ENCODE measurements around the gene MEGF10. TPM values are rescaled to one million over a fixed set of nuclear protein-coding genes. Genes with fewer than 3 reads are reported as not detected.

MEGF10 gene
- total and polyA plus RNA-seq, 2 donors (not counting 1 experiment from before 2014, with no cell fraction given) = not detected

GRCh38 chr5:127322403-127322802 is 31.8 kb downstream of the MEGF10 start:
- H3K27me3 ChIP-seq (replicated peaks in 1 of 4; ENCODE audit: control extremely low read depth in 1 of 4, control insufficient read depth in 3 of 4, insufficient read depth in 4 of 4, low read length in 3 of 4) = no peaks in the 10 kb centered on the region
- H3K4me1 Mint-ChIP-seq = peaks cover 12% of the 10 kb centered on the region
- H3K9ac ChIP-seq (ENCODE audit: low read length) = no peak overlapping the region
- no peak overlapping the region for H3K4me3 ChIP-seq (ENCODE audit: control extremely low read depth in 1 of 5, extremely low read depth in 1 of 5, insufficient read depth in 1 of 5, low read depth in 2 of 5, low read length in 4 of 5)
- no peak overlapping the region for H3K4me2 ChIP-seq (replicated peaks; ENCODE audit: low read depth, low read length, poor library complexity, severe bottlenecking)
- H2AFZ ChIP-seq (ENCODE audit: insufficient read depth, low read depth, low read length, poor library complexity, severe bottlenecking) = no peak overlapping the region
- CTCF ChIA-PET = interaction anchor here (1.9 kb wide), 1 partner anchor 9 kb away, joined by 6 read pairs; no protein-coding TSS in a partner anchor
- no peak for ATAC-seq (ENCODE audit: low read depth)
- H3K4me1 ChIP-seq (ENCODE audit: control insufficient read depth in 2 of 2, insufficient read depth in 2 of 2, low read length in 2 of 2) = peaks cover 7 to 12% of the 10 kb centered on the region in 2 donors
- TF ChIP-seq EZH2 (IDR thresholded peaks at IDR 0.05; ENCODE audit: borderline replicate concordance, insufficient read depth, low read depth, low read length, poor library complexity, severe bottlenecking) = no peak
- TF ChIP-seq, protein P1, sequence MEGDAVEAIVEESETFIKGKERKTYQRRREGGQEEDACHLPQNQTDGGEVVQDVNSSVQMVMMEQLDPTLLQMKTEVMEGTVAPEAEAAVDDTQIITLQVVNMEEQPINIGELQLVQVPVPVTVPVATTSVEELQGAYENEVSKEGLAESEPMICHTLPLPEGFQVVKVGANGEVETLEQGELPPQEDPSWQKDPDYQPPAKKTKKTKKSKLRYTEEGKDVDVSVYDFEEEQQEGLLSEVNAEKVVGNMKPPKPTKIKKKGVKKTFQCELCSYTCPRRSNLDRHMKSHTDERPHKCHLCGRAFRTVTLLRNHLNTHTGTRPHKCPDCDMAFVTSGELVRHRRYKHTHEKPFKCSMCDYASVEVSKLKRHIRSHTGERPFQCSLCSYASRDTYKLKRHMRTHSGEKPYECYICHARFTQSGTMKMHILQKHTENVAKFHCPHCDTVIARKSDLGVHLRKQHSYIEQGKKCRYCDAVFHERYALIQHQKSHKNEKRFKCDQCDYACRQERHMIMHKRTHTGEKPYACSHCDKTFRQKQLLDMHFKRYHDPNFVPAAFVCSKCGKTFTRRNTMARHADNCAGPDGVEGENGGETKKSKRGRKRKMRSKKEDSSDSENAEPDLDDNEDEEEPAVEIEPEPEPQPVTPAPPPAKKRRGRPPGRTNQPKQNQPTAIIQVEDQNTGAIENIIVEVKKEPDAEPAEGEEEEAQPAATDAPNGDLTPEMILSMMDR (IDR thresholded peaks at IDR 0.05) = no peak
- no peak overlapping the region for H3K4me3 Mint-ChIP-seq
- no peaks in the 10 kb centered on the region for H4K20me1 ChIP-seq (ENCODE audit: control insufficient read depth, insufficient read depth, low read length, poor library complexity, severe bottlenecking)
- no peaks in the 10 kb centered on the region for H3K9me3 ChIP-seq (ENCODE audit: control extremely low read depth in 1 of 3, control insufficient read depth in 2 of 3, insufficient read depth in 1 of 3, low read length in 2 of 3)
- H3K79me2 ChIP-seq (ENCODE audit: control insufficient read depth, insufficient read depth, low read length) = no peaks in the 10 kb centered on the region
- H3K36me3 ChIP-seq (replicated peaks in 1 of 2; ENCODE audit: control extremely low read depth in 1 of 2, control insufficient read depth in 1 of 2, extremely low read depth in 1 of 2, insufficient read depth in 2 of 2, low read length in 1 of 2) = no peaks in the 10 kb centered on the region
- no peak overlapping the region for H3K27ac Mint-ChIP-seq
- no peak for DNase-seq
- WGBS (ENCODE audit: insufficient coverage) = no CpG with 5 or more reads among the region's 1 CpG
- no peak overlapping the region for H3K27ac ChIP-seq (ENCODE audit: low read length in 2 of 2)
- POLR2A ChIA-PET = no interaction called here
- H3K27me3 Mint-ChIP-seq = no peaks in the 10 kb centered on the region
- no peaks in the 10 kb centered on the region for H3K9me3 Mint-ChIP-seq (ENCODE audit: insufficient read depth)
- intact Hi-C loops (cut with micrococcal nuclease) = no loop called here

DNA sequence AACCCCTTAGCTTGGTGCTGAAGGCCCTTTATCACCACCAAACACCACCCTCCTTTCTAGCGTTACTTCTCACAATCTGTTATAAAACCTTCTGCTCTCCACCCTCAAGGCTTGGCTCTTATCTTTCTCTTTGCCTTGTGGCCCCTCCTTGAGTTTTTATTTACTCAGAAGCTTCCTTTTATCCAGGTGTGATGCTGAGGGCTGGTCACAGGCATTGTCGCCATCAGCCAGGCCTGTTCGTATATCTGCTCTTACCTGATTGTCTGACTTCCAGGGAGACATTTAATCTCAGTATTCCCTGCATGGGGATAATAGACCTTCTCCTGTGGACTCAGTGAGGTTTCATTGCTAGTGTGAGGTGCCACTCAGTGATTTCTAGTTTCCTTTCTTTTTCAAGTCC is 34.2 kb downstream of the MEGF10 start:
- POLR2A ChIA-PET = no interaction called here
- Histone ChIP-seq H3K4me3 (ENCODE audit: control extremely low read depth in 1 of 5, extremely low read depth in 1 of 5, insufficient read depth in 1 of 5, low read depth in 2 of 5, low read length in 4 of 5) (no peak overlapping the region), H3K27ac (ENCODE audit: low read length in 2 of 2) (no peak overlapping the region), H4K20me1 (ENCODE audit: control insufficient read depth, insufficient read depth, low read length, poor library complexity, severe bottlenecking) (no peaks in the 10 kb centered on the region), H3K4me2 (replicated peaks; ENCODE audit: low read depth, low read length, poor library complexity, severe bottlenecking) (no peak overlapping the region), H3K79me2 (ENCODE audit: control insufficient read depth, insufficient read depth, low read length) (no peaks in the 10 kb centered on the region), H2AFZ (ENCODE audit: insufficient read depth, low read depth, low read length, poor library complexity, severe bottlenecking) (no peak overlapping the region), H3K4me1 (ENCODE audit: control insufficient read depth in 2 of 2, insufficient read depth in 2 of 2, low read length in 2 of 2) (peaks cover 7 to 12% of the 10 kb centered on the region in 2 donors), H3K9ac (ENCODE audit: low read length) (no peak overlapping the region), H3K27me3 (replicated peaks in 1 of 4; ENCODE audit: control extremely low read depth in 1 of 4, control insufficient read depth in 3 of 4, insufficient read depth in 4 of 4, low read length in 3 of 4) (no peaks in the 10 kb centered on the region), H3K36me3 (replicated peaks in 1 of 2; ENCODE audit: control extremely low read depth in 1 of 2, control insufficient read depth in 1 of 2, extremely low read depth in 1 of 2, insufficient read depth in 2 of 2, low read length in 1 of 2) (no peaks in the 10 kb centered on the region), H3K9me3 (ENCODE audit: control extremely low read depth in 1 of 3, control insufficient read depth in 2 of 3, insufficient read depth in 1 of 3, low read length in 2 of 3) (no peaks in the 10 kb centered on the region)
- H3K4me3 Mint-ChIP-seq = no peak overlapping the region
- TF ChIP-seq, protein P1 (IDR thresholded peaks at IDR 0.05) = no peak
- TF ChIP-seq EZH2 (IDR thresholded peaks at IDR 0.05; ENCODE audit: borderline replicate concordance, insufficient read depth, low read depth, low read length, poor library complexity, severe bottlenecking) = no peak
- H3K4me1 Mint-ChIP-seq = peaks cover 12% of the 10 kb centered on the region
- intact Hi-C loops (cut with micrococcal nuclease) = no loop called here
- H3K27ac Mint-ChIP-seq = no peak overlapping the region
- H3K9me3 Mint-ChIP-seq (ENCODE audit: insufficient read depth) = no peaks in the 10 kb centered on the region
- DNase-seq (no peak), ATAC-seq (ENCODE audit: low read depth) (no peak)
- peaks cover 8% of the 10 kb centered on the region for H3K27me3 Mint-ChIP-seq
- CTCF ChIA-PET = no interaction called here
- 100% methylated on average over 3 of the region's 3 CpGs for WGBS (ENCODE audit: insufficient coverage)
